A673 (cell line): ENCODE measurements around the gene PISD. TPM values are rescaled to one million over a fixed set of nuclear protein-coding genes. Genes with fewer than 3 reads are reported as not detected.

ENCODE experiments used
- BruUV-seq: library from RNA; stranded (reverse); fragments of 400-500 nt; replicated peaks from 2 replicates; lab custom pipeline; 2021; lab: Mats Ljungman, UMichigan
- CTCF ChIA-PET: fragments of 300-600 bp; sonication (Branson Sonifier 250); formaldehyde crosslinking; loops from one replicate; lab custom pipeline; 2022; ENCODE audit warnings: antibody characterized with exemption; lab: Charles Lee
- POLR2A ChIA-PET: fragments of 300-600 bp; sonication (Branson Sonifier 250); formaldehyde crosslinking; loops from one replicate; lab custom pipeline; 2022; ENCODE audit warnings: antibody characterized with exemption; ENCODE audit not compliant: low non-redundant PET; lab: Charles Lee
- DNase-seq: peaks from one replicate; pipeline ENCODE4 v3.0.0-alpha.2; 2015; ENCODE audit warnings: low spot score
- H3K27ac ChIP-seq: fragments of 200-600 bp; sonication (generic); 2 replicates; pipeline ENCODE4 v1.5.1; 2016; ENCODE audit warnings: mixed run types, low read depth, mild to moderate bottlenecking, mixed read lengths, antibody characterized with exemption, low read length; ENCODE audit not compliant: poor library complexity, severe bottlenecking
- H3K27me3 ChIP-seq: fragments of 200-600 bp; sonication (generic); replicated peaks from 2 replicates; pipeline ENCODE4 v1.6.1; 2017; ENCODE audit warnings: mixed run types, low read depth, mild to moderate bottlenecking, mixed read lengths, antibody characterized with exemption, low read length; ENCODE audit not compliant: insufficient read depth, poor library complexity
- H3K36me3 ChIP-seq: fragments of 200-600 bp; sonication (generic); 2 replicates; pipeline ENCODE4 v1.6.1; 2016; ENCODE audit warnings: mixed run types, mild to moderate bottlenecking, mixed read lengths, antibody characterized with exemption, low read length; ENCODE audit not compliant: insufficient read depth, poor library complexity, severe bottlenecking
- H3K4me1 ChIP-seq: fragments of 200-600 bp; sonication (generic); 2 replicates; pipeline ENCODE4 v1.6.1; 2017; ENCODE audit warnings: mixed run types, mild to moderate bottlenecking, mixed read lengths, antibody characterized with exemption, low read length; ENCODE audit not compliant: insufficient read depth, poor library complexity, severe bottlenecking
- H3K4me3 ChIP-seq: fragments of 200-600 bp; sonication (generic); 2 replicates; pipeline ENCODE4 v1.5.1; 2016; ENCODE audit warnings: low read depth, mixed run types, mild to moderate bottlenecking, mixed read lengths, low read length; ENCODE audit not compliant: poor library complexity, severe bottlenecking
- H3K9me3 ChIP-seq: fragments of 200-600 bp; sonication (generic); 2 replicates; pipeline ENCODE4 v1.6.1; 2016; ENCODE audit warnings: mixed run types, low read depth, mild to moderate bottlenecking, mixed read lengths, antibody characterized with exemption, low read length; ENCODE audit not compliant: poor library complexity, severe bottlenecking
- EZH2 ChIP-seq: fragments of 200-600 bp; sonication (generic); IDR thresholded peaks from 2 replicates; pipeline ENCODE4 v1.6.1; 2017; ENCODE audit warnings: borderline replicate concordance, low read depth, mild to moderate bottlenecking, mixed read lengths, antibody characterized with exemption, low read length; ENCODE audit not compliant: poor library complexity, severe bottlenecking
- intact Hi-C: fragments of 100-400 bp; cut with micrococcal nuclease; formaldehyde crosslinking; loops from one replicate; pipeline ENCODE4 v1.10.0; 2022; ENCODE audit not compliant: unreplicated experiment
- total RNA-seq: library from RNA; stranded (reverse); gene quantifications from 2 replicates; pipeline ENCODE4 v1.2.3, GENCODE V29; 2021
- TF ChIP-seq, protein P1 (sequence below): fragments of 300-800, 200-600 bp; sonication (generic); conservative IDR thresholded peaks from 2 replicates; pipeline ENCODE4 v1.5.1; 2017; ENCODE audit warnings: low read depth, mild to moderate bottlenecking, antibody characterized with exemption, low read length, moderate library complexity, mixed read lengths

PISD gene
- total RNA-seq, 1 experiment from 2014 or later: 39.0 TPM

DNA sequence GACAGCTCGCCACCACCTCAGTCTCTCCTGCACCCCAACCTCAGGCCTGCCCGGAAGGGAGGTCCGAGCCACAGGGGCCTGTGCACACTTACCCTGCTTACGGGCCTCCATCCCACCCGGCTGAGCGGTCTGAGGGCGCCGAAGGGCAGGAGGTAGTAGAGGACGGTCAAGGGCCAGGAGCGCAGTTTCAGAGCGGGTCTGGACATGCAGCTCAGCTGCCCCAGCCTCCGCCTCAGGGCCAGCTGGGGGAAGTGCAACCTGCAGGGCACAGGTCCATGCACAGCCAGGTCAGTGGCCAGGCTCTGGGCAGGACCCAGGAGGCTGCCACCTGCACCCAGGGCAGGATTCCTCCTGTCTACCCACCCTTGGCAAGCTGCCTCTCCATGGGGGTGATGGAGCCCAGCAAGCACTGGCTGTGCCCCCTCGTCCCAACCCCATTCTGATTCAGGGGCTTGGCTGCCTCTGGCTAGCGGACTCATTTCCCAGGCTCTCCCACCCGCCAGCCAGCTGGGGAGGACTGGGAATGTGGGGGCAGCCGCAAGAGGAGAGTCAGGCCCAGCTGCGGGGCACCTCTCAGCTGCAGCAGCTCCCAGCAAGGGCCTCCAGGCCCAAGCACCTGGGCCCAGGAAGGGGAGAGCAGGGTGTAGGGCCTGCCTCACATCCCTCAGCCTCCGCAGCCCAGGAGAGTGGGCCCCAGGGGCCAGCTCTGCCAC, 38.3 kb downstream of the PISD start:
- no peaks in the 10 kb centered on the region for H3K4me1 ChIP-seq
- no peak overlapping the region for H3K4me3 ChIP-seq
- CTCF ChIA-PET: no interaction called here
- intact Hi-C loops: no loop called here
- TF ChIP-seq, protein P1, sequence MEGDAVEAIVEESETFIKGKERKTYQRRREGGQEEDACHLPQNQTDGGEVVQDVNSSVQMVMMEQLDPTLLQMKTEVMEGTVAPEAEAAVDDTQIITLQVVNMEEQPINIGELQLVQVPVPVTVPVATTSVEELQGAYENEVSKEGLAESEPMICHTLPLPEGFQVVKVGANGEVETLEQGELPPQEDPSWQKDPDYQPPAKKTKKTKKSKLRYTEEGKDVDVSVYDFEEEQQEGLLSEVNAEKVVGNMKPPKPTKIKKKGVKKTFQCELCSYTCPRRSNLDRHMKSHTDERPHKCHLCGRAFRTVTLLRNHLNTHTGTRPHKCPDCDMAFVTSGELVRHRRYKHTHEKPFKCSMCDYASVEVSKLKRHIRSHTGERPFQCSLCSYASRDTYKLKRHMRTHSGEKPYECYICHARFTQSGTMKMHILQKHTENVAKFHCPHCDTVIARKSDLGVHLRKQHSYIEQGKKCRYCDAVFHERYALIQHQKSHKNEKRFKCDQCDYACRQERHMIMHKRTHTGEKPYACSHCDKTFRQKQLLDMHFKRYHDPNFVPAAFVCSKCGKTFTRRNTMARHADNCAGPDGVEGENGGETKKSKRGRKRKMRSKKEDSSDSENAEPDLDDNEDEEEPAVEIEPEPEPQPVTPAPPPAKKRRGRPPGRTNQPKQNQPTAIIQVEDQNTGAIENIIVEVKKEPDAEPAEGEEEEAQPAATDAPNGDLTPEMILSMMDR: no peak
- TF ChIP-seq EZH2: no peak
- H3K36me3 ChIP-seq: peaks cover 14% of the 10 kb centered on the region
- BruUV-seq: no TSS peak
- no peaks in the 10 kb centered on the region for H3K27me3 ChIP-seq
- no peak overlapping the region for H3K27ac ChIP-seq
- no peaks in the 10 kb centered on the region for H3K9me3 ChIP-seq
- DNase-seq: no peak
- POLR2A ChIA-PET: interaction anchor here (0.6 kb wide), 1 partner anchor 63 kb away, joined by 10 read pairs; no protein-coding TSS in a partner anchor

DNA sequence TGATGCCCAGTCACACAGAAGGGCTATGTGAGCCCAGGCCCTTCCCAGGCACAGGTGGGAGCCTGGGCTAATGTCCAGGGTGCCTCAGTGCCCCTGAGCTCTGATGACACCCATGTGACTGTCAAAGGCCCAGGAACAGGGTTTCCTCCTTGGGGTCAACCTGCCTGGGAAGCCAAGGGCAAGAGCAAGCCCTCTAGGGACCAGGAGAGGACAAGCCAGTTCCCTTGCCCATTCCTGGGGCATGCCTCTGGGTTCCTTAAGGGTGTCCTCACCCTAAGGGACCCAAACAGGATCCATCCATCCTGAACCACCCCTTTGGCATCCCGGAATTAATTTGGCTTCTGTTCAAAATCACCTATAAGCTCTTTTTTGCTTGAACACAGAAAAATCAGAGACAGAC, 39.0 kb downstream of the PISD start:
- H3K4me3 ChIP-seq: no peak overlapping the region
- no peaks in the 10 kb centered on the region for H3K9me3 ChIP-seq
- no peak for DNase-seq
- H3K36me3 ChIP-seq: peaks cover 14% of the 10 kb centered on the region
- H3K4me1 ChIP-seq: no peaks in the 10 kb centered on the region
- peak overlapping the region; percentile 34 for H3K27ac ChIP-seq
- ChIA-PET POLR2A (no interaction called here), CTCF (no interaction called here)
- TF ChIP-seq, protein P1: no peak
- no peak for TF ChIP-seq EZH2
- no TSS peak for BruUV-seq
- intact Hi-C loops: no loop called here
- H3K27me3 ChIP-seq: no peaks in the 10 kb centered on the region

DNA sequence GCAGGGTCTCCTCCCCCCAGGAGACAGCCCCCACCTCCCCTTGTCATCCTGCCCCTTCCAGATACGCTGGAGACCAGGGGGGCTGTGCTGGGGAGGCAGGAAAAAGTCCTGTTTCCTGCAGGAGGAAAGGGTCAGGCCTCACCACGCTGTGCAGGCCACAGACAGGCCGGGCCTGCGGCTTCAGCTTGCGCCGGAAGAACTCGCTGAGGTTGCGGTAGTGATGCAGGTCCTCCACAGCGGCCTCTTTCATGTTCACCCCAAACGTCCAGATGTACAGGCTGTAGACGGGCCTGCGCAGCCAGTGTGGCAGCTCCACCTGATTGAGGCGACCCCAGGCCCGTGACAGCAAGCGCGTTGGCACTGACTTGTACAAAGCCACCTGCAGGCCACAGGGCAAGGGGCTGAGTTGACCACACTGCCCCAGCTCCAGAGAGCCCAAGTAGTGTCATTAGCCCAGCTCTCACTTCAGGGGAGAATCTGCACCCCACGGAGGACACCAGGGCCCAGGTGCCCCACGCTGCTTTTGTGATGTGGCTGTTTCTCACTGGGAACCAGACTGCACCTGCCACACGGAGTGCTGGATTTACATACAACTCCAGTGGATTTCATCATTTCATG, 40.4 kb downstream of the PISD start:
- Histone ChIP-seq H3K27ac (no peak overlapping the region), H3K4me3 (no peak overlapping the region), H3K4me1 (no peaks in the 10 kb centered on the region), H3K9me3 (no peaks in the 10 kb centered on the region), H3K27me3 (no peaks in the 10 kb centered on the region), H3K36me3 (peaks cover 17% of the 10 kb centered on the region)
- POLR2A ChIA-PET: no interaction called here
- CTCF ChIA-PET: interaction anchor here (0.5 kb wide), 1 partner anchor 18 kb away, joined by 3 read pairs; no protein-coding TSS in a partner anchor
- intact Hi-C loops: no loop called here
- no TSS peak for BruUV-seq
- TF ChIP-seq, protein P1: no peak
- no peak for TF ChIP-seq EZH2
- no peak for DNase-seq
